ENCODE results near the gene PPP4R3B.

GRCh38 chr2:55530539-55531081 is 86.8 kb downstream of the PPP4R3B start:
- TF ChIP-seq CTCF (IDR thresholded peaks at IDR 0.05), result no peak
- no peak for TF ChIP-seq POLR2AphosphoS5 (IDR thresholded peaks at IDR 0.05)
